Measurements from ENCODE around the gene STX8. TPM values are rescaled to one million over a fixed set of nuclear protein-coding genes. Genes with fewer than 3 reads are reported as not detected.

STX8 gene
- total RNA-seq, 1 donor from 2014 or later: 54.8 TPM

DNA sequence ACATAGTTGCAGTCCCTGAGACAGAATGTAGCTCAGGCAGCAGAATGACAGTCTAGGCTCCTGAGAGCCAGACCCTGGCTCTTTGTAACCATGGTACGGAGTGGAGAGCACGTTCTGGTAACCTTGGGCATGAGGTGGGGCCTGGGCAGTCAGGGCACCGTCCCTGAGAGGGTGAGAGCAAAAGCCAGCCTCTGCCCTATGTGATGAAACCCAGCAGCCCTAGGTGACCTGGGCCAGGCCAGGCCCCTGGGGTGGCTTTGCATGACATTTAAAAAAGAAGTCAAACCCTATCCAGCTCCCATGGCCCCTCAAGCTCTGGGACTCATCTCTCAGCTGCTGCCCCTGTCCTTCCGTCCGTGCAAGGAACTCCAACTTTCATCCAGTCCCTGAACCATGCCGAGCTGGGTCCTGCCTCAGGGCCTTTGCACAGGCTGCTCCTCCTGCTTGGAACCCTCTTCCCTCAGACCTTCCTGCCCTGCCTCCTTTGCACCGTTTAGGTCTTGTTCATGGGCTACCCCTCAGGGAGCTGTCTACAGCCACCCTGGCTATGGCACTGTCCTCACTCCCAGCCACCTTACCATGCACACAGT, 365.7 kb downstream of the STX8 start:
- peaks cover 1% of the 10 kb centered on the region for H3K9me3 Mint-ChIP-seq (ENCODE audit: unreplicated experiment)
- Histone ChIP-seq H3K27ac (ENCODE audit: low read depth, low read length) (no peak overlapping the region), H3K4me3 (ENCODE audit: insufficient read depth, low read depth, low read length) (no peak overlapping the region), H4K20me1 (ENCODE audit: insufficient read depth, low read length) (no peaks in the 10 kb centered on the region), H3K36me3 (ENCODE audit: insufficient read depth, low read length) (no peaks in the 10 kb centered on the region), H2AFZ (ENCODE audit: low read depth, low read length) (no peak overlapping the region), H3K79me2 (ENCODE audit: insufficient read depth, low read length) (no peaks in the 10 kb centered on the region), H3K27me3 (ENCODE audit: insufficient read depth, low read length) (peaks cover 8% of the 10 kb centered on the region), H3K4me1 (ENCODE audit: insufficient read depth, low read length) (no peaks in the 10 kb centered on the region), H3K9me3 (ENCODE audit: insufficient read depth, low read depth, low read length) (no peaks in the 10 kb centered on the region), H3K9ac (ENCODE audit: low read length) (no peak overlapping the region), H3K4me2 (ENCODE audit: low read length) (no peak overlapping the region)
- DNase-seq (ENCODE audit: low read depth): no peak
- no peak overlapping the region for H3K4me3 Mint-ChIP-seq (ENCODE audit: unreplicated experiment)
- no peak for TF ChIP-seq EZH2 (IDR thresholded peaks at IDR 0.05; ENCODE audit: insufficient read depth, low read length)
- TF ChIP-seq, protein P1, sequence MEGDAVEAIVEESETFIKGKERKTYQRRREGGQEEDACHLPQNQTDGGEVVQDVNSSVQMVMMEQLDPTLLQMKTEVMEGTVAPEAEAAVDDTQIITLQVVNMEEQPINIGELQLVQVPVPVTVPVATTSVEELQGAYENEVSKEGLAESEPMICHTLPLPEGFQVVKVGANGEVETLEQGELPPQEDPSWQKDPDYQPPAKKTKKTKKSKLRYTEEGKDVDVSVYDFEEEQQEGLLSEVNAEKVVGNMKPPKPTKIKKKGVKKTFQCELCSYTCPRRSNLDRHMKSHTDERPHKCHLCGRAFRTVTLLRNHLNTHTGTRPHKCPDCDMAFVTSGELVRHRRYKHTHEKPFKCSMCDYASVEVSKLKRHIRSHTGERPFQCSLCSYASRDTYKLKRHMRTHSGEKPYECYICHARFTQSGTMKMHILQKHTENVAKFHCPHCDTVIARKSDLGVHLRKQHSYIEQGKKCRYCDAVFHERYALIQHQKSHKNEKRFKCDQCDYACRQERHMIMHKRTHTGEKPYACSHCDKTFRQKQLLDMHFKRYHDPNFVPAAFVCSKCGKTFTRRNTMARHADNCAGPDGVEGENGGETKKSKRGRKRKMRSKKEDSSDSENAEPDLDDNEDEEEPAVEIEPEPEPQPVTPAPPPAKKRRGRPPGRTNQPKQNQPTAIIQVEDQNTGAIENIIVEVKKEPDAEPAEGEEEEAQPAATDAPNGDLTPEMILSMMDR (IDR thresholded peaks at IDR 0.05; ENCODE audit: insufficient read depth, low read depth, low read length): no peak
- H3K4me1 Mint-ChIP-seq (ENCODE audit: low read depth, unreplicated experiment): peaks cover 4% of the 10 kb centered on the region
- H3K36me3 Mint-ChIP-seq (ENCODE audit: low read depth, unreplicated experiment): no peaks in the 10 kb centered on the region
- no peak overlapping the region for H3K27ac Mint-ChIP-seq (ENCODE audit: unreplicated experiment)
- peaks cover 37% of the 10 kb centered on the region for H3K27me3 Mint-ChIP-seq (ENCODE audit: low read depth, unreplicated experiment)
- FAIRE-seq: no peak

DNA sequence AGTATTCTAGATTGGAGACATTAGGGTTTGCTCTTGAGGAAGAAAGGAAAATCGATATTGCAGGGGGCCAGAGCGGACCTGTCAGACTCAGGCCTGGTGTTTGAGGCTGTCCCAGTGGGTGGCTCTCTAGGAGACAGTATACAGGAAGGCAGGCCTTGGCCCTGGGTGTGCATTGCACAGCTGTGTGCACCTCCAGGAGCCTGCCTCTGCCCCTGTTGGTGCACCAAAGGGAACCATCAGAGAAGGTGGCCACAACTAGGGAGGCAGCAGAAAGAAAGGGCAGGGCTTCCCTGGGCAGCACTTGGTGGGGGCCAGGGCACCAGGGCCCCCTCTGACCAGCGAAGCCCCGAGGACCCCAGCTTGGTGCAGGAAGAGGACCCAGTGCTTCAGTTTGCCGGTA, 366.3 kb downstream of the STX8 start:
- Histone ChIP-seq H3K4me3 (ENCODE audit: insufficient read depth, low read depth, low read length) (no peak overlapping the region), H2AFZ (ENCODE audit: low read depth, low read length) (no peak overlapping the region), H3K79me2 (ENCODE audit: insufficient read depth, low read length) (no peaks in the 10 kb centered on the region), H3K27ac (ENCODE audit: low read depth, low read length) (no peak overlapping the region), H3K4me1 (ENCODE audit: insufficient read depth, low read length) (no peaks in the 10 kb centered on the region), H3K27me3 (ENCODE audit: insufficient read depth, low read length) (peaks cover 8% of the 10 kb centered on the region), H3K36me3 (ENCODE audit: insufficient read depth, low read length) (no peaks in the 10 kb centered on the region), H3K4me2 (ENCODE audit: low read length) (no peak overlapping the region), H4K20me1 (ENCODE audit: insufficient read depth, low read length) (no peaks in the 10 kb centered on the region), H3K9ac (ENCODE audit: low read length) (no peak overlapping the region), H3K9me3 (ENCODE audit: insufficient read depth, low read depth, low read length) (no peaks in the 10 kb centered on the region)
- TF ChIP-seq, protein P1 (IDR thresholded peaks at IDR 0.05; ENCODE audit: insufficient read depth, low read depth, low read length): no peak
- no peak for TF ChIP-seq EZH2 (IDR thresholded peaks at IDR 0.05; ENCODE audit: insufficient read depth, low read length)
- DNase-seq (ENCODE audit: low read depth) (no peak), FAIRE-seq (no peak)
- Mint-ChIP-seq H3K27ac (ENCODE audit: unreplicated experiment) (no peak overlapping the region), H3K4me1 (ENCODE audit: low read depth, unreplicated experiment) (peaks cover 4% of the 10 kb centered on the region), H3K4me3 (ENCODE audit: unreplicated experiment) (no peak overlapping the region), H3K9me3 (ENCODE audit: unreplicated experiment) (no peaks in the 10 kb centered on the region), H3K36me3 (ENCODE audit: low read depth, unreplicated experiment) (no peaks in the 10 kb centered on the region), H3K27me3 (ENCODE audit: low read depth, unreplicated experiment) (peaks cover 39% of the 10 kb centered on the region)

DNA sequence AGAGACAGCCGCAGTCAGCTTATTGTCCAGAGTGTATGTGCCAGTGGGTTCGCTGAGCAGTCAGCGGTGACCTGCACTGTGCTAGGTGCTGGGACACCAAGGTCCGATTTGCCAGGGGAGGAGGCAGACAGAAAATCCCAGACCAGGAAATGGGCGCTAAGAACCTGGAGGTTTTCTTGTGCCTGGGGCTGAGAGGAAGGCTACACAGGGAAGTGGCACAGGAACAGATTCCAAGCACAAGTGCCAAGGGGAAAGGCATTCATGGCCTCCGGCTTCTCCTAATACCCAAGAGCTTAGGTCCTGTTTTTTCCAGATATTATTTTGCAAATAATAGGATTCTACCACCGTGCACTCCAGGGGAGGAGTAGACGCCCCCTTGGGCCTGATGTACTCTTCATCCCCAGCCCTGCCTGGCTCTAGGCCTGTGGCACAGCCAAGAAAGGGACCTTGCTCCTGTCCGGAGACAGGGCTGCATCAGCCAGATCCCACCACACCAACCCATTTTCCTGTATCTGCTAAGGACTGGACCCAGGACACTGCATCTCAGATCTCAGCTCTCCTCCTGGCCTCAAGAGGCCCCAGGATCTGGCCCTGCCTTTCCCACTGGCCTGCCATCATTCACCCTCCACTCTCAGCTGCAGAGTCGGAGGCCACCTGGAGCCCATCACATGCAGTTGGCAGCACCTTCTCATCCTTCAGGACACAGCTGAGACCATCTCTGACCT, 367.1 kb downstream of the STX8 start:
- Histone ChIP-seq H3K36me3 (ENCODE audit: insufficient read depth, low read length) (no peaks in the 10 kb centered on the region), H3K4me3 (ENCODE audit: insufficient read depth, low read depth, low read length) (no peak overlapping the region), H3K27me3 (ENCODE audit: insufficient read depth, low read length) (peaks cover 8% of the 10 kb centered on the region), H4K20me1 (ENCODE audit: insufficient read depth, low read length) (no peaks in the 10 kb centered on the region), H3K4me1 (ENCODE audit: insufficient read depth, low read length) (no peaks in the 10 kb centered on the region), H2AFZ (ENCODE audit: low read depth, low read length) (no peak overlapping the region), H3K27ac (ENCODE audit: low read depth, low read length) (no peak overlapping the region), H3K9me3 (ENCODE audit: insufficient read depth, low read depth, low read length) (no peaks in the 10 kb centered on the region), H3K9ac (ENCODE audit: low read length) (no peak overlapping the region), H3K4me2 (ENCODE audit: low read length) (no peak overlapping the region), H3K79me2 (ENCODE audit: insufficient read depth, low read length) (no peaks in the 10 kb centered on the region)
- H3K4me1 Mint-ChIP-seq (ENCODE audit: low read depth, unreplicated experiment): peaks cover 4% of the 10 kb centered on the region
- no peak for FAIRE-seq
- H3K9me3 Mint-ChIP-seq (ENCODE audit: unreplicated experiment): peaks cover 2% of the 10 kb centered on the region
- no peaks in the 10 kb centered on the region for H3K36me3 Mint-ChIP-seq (ENCODE audit: low read depth, unreplicated experiment)
- DNase-seq (ENCODE audit: low read depth): no peak
- no peak for TF ChIP-seq EZH2 (IDR thresholded peaks at IDR 0.05; ENCODE audit: insufficient read depth, low read length)
- TF ChIP-seq, protein P1 (IDR thresholded peaks at IDR 0.05; ENCODE audit: insufficient read depth, low read depth, low read length): no peak
- H3K4me3 Mint-ChIP-seq (ENCODE audit: unreplicated experiment): no peak overlapping the region
- peaks cover 45% of the 10 kb centered on the region for H3K27me3 Mint-ChIP-seq (ENCODE audit: low read depth, unreplicated experiment)
- no peak overlapping the region for H3K27ac Mint-ChIP-seq (ENCODE audit: unreplicated experiment)

All from astrocyte (in vitro differentiated cells and primary cell).